ENCODE data around the gene LIPC. TPM values are rescaled to one million over a fixed set of nuclear protein-coding genes. Genes with fewer than 3 reads are reported as not detected.
A peak's percentile ranks its signal among the peaks of the same experiment; 100 is the strongest.

Gene LIPC
- total and polyA plus RNA-seq, 4 donors = 0.17 to 0.99 (median 0.62) TPM

DNA sequence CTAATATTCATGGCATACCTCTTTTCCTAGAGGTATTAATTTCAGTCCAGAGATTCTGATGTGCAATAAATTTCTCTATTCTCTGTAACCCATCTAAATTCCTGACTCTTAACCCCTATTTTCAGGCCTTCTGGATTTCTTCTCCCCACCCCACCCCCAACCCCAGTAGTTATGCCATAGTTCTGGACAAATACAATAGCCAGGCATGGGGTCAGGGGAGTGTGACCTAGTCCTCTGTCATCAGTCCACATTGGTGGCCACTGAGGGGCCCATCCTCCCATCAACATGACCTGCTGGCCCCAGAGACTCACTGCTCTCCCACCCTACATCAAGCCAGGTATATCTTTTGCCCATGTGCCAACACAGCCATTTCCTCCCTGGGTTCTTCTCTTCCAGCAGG lies 3.8 kb upstream of the LIPC start:
- H3K4me3 ChIP-seq (ENCODE audit: low read depth, low read length) = no peak overlapping the region
- H3K27ac ChIP-seq (ENCODE audit: low read depth, low read length) = no peak overlapping the region
- no peak for DNase-seq (ENCODE audit: low read depth in 4 of 6, low spot score in 6 of 6)
- no peaks in the 10 kb centered on the region for H3K9me3 ChIP-seq (ENCODE audit: control insufficient read depth, insufficient read depth, low read length)
- no peaks in the 10 kb centered on the region for H3K4me1 ChIP-seq (ENCODE audit: control insufficient read depth, insufficient read depth, low read length)
- H3K36me3 ChIP-seq (ENCODE audit: control insufficient read depth, insufficient read depth, low read length) = no peaks in the 10 kb centered on the region
- H3K27me3 ChIP-seq (ENCODE audit: control insufficient read depth, insufficient read depth, low read length) = no peaks in the 10 kb centered on the region

DNA sequence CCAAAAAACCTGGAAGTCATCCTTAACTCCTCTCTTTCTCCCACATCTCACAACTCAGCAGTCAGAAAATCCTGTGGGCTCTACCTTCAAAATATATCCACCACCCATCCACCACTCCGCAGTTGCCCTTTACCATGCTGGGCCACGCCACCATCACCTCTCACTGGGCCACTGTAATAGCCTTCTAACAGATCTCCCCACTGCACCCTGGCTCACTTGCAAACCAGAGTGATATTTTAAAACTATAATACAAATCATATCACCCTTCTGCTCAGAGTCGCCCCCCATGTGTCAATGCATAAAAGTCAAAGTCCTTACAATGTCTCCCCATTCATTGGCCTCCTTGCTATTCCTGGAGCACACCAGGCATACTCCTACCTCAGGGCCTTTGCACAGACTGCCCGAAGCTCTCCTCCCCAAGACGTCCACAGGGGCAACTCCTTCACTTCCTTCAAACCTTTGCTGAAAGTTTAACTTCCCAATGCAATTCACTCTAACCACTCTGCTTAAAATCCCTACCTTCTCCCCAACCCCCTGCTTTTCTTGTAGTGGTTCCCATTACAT lies 1.5 kb upstream of the LIPC start:
- H3K9me3 ChIP-seq (ENCODE audit: control insufficient read depth, insufficient read depth, low read length) = no peaks in the 10 kb centered on the region
- no peak overlapping the region for H3K4me3 ChIP-seq (ENCODE audit: low read depth, low read length)
- H3K27ac ChIP-seq (ENCODE audit: low read depth, low read length) = no peak overlapping the region
- H3K36me3 ChIP-seq (ENCODE audit: control insufficient read depth, insufficient read depth, low read length) = no peaks in the 10 kb centered on the region
- no peak for DNase-seq (ENCODE audit: low read depth in 4 of 6, low spot score in 6 of 6)
- H3K4me1 ChIP-seq (ENCODE audit: control insufficient read depth, insufficient read depth, low read length) = peaks cover 6% of the 10 kb centered on the region
- H3K27me3 ChIP-seq (ENCODE audit: control insufficient read depth, insufficient read depth, low read length) = no peaks in the 10 kb centered on the region
- 94% methylated on average over 5 of the region's 5 CpGs for WGBS (ENCODE audit: insufficient coverage)

DNA sequence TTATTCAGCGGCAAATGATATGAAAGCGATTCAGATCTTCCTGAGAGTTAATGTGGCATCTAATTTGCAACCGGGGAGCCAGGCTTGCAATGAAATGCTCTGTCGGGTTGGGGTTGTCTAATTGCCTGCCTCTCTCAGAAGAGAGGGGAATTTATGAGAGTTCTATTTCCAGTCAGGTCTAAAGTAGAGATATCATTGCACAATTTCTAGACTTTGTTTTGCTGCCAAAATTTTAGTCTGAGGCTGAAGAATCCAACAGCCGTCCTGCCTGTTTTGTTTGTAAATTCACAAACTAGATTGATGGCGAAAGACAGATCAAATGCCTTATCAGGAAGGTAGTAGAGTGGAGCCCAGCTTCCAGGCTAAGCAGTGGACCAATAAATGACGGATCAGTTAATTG lies 610 bp downstream of the LIPC start:
- H3K4me1 ChIP-seq (ENCODE audit: control insufficient read depth, insufficient read depth, low read length) = peaks cover 6% of the 10 kb centered on the region
- H3K27me3 ChIP-seq (ENCODE audit: control insufficient read depth, insufficient read depth, low read length) = no peaks in the 10 kb centered on the region
- no peak overlapping the region for H3K27ac ChIP-seq (ENCODE audit: low read depth, low read length)
- H3K9me3 ChIP-seq (ENCODE audit: control insufficient read depth, insufficient read depth, low read length) = no peaks in the 10 kb centered on the region
- H3K4me3 ChIP-seq (ENCODE audit: low read depth, low read length) = no peak overlapping the region
- 52% methylated on average over 6 of the region's 7 CpGs for WGBS (ENCODE audit: insufficient coverage)
- DNase-seq (ENCODE audit: low read depth in 4 of 6, low spot score in 6 of 6) = peak in 2 of 6 donors; percentile 24 to 93
- H3K36me3 ChIP-seq (ENCODE audit: control insufficient read depth, insufficient read depth, low read length) = no peaks in the 10 kb centered on the region

DNA sequence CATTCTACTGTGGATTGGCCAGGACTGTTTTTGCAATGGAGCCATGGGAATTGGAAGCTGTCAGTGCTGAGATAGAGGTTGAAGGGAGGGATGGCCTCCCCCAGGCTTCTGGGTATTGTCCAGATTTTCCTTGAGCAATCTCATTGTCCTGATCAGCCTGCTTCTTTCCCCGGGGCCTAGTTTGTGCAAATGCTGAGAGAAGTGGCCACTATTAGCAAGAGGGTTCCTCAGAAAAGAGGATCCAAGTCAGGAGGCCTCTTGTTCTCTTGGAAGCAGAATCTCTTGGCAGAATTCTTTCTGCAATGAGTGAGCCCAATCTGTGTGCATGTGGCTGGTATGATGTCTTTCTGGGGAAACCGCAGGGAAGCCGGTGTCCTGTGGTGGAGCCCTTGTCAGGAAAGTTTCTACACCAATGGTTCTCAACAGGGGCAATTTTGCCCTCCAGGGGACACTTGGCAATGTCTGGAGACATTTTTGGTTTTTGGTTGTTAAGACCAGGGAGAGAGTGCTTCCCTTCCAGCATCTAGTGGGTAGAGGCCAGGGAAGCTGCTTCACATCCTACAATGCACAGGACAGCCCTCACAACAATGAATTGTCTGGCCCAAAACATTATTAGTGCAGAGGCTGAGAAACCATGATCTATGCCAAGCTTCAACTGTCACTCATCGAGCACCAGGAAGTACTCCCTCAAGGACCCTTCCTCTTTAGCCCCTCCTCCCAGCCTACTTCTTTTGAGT lies 2.0 kb downstream of the LIPC start:
- Histone ChIP-seq H3K27ac (ENCODE audit: low read depth, low read length) (no peak overlapping the region), H3K4me1 (ENCODE audit: control insufficient read depth, insufficient read depth, low read length) (peaks cover 6% of the 10 kb centered on the region), H3K36me3 (ENCODE audit: control insufficient read depth, insufficient read depth, low read length) (no peaks in the 10 kb centered on the region), H3K4me3 (ENCODE audit: low read depth, low read length) (no peak overlapping the region), H3K27me3 (ENCODE audit: control insufficient read depth, insufficient read depth, low read length) (no peaks in the 10 kb centered on the region), H3K9me3 (ENCODE audit: control insufficient read depth, insufficient read depth, low read length) (no peaks in the 10 kb centered on the region)
- peak in 2 of 6 donors; percentile 39 to 43 for DNase-seq (ENCODE audit: low read depth in 4 of 6, low spot score in 6 of 6)
- 52% methylated on average over 3 of the region's 4 CpGs for WGBS (ENCODE audit: insufficient coverage)

DNA sequence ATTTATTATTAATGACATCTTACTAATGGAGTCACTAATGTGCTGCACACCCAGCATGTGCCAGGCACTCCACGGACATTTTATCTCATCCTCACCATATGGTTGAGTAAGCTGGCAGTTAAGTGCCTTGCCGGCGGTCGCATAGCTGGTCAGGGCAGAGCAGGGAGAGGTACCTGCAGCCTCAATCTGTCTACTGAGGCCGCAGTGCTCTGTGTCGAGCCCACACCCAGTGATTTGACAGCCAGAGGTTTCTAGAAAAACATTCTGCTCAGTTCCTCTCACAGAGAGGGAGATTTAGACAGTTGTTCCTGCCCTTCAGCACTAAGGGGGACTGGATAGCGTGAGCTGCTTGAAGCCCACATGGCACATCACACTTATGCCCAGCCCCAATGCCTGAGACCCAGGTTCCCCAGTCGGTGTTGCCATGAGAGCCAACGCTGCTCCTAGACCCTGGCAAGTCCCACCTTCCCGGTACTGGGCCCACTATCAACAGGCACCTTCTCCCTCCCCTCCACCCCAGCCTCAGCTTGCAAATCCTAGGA lies 2.6 kb downstream of the LIPC start:
- H3K4me3 ChIP-seq (ENCODE audit: low read depth, low read length) = no peak overlapping the region
- H3K4me1 ChIP-seq (ENCODE audit: control insufficient read depth, insufficient read depth, low read length) = peaks cover 6% of the 10 kb centered on the region
- 60% methylated on average over 9 of the region's 10 CpGs for WGBS (ENCODE audit: insufficient coverage)
- peak in 1 of 6 donors; percentile 41 for DNase-seq (ENCODE audit: low read depth in 4 of 6, low spot score in 6 of 6)
- H3K36me3 ChIP-seq (ENCODE audit: control insufficient read depth, insufficient read depth, low read length) = no peaks in the 10 kb centered on the region
- no peaks in the 10 kb centered on the region for H3K9me3 ChIP-seq (ENCODE audit: control insufficient read depth, insufficient read depth, low read length)
- H3K27me3 ChIP-seq (ENCODE audit: control insufficient read depth, insufficient read depth, low read length) = no peaks in the 10 kb centered on the region
- H3K27ac ChIP-seq (ENCODE audit: low read depth, low read length) = no peak overlapping the region

DNA sequence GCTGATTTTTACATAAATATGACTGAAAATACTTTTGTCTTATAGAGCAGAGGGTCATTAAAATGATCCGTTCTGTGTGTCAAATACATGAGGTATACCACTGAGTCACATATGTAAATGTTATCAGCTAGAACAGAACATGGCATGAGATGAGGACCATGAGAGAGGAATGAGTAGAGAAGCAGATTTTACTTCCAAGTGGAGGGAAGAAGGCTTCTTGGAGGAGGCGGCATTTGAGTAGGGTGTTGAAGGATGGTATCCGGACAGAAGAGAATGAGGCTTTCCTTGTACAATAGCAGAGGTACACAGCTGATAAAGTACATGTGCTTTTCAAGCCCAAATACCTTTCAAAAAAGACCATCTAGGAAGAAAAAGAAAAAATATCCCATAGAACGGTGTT lies 4.8 kb downstream of the LIPC start:
- Histone ChIP-seq H3K9me3 (ENCODE audit: control insufficient read depth, insufficient read depth, low read length) (no peaks in the 10 kb centered on the region), H3K36me3 (ENCODE audit: control insufficient read depth, insufficient read depth, low read length) (no peaks in the 10 kb centered on the region), H3K4me1 (ENCODE audit: control insufficient read depth, insufficient read depth, low read length) (peaks cover 6% of the 10 kb centered on the region), H3K4me3 (ENCODE audit: low read depth, low read length) (no peak overlapping the region), H3K27ac (ENCODE audit: low read depth, low read length) (no peak overlapping the region), H3K27me3 (ENCODE audit: control insufficient read depth, insufficient read depth, low read length) (no peaks in the 10 kb centered on the region)
- no peak for DNase-seq (ENCODE audit: low read depth in 4 of 6, low spot score in 6 of 6)
- WGBS (ENCODE audit: insufficient coverage) = no CpG with 5 or more reads among the region's 4 CpGs

DNA sequence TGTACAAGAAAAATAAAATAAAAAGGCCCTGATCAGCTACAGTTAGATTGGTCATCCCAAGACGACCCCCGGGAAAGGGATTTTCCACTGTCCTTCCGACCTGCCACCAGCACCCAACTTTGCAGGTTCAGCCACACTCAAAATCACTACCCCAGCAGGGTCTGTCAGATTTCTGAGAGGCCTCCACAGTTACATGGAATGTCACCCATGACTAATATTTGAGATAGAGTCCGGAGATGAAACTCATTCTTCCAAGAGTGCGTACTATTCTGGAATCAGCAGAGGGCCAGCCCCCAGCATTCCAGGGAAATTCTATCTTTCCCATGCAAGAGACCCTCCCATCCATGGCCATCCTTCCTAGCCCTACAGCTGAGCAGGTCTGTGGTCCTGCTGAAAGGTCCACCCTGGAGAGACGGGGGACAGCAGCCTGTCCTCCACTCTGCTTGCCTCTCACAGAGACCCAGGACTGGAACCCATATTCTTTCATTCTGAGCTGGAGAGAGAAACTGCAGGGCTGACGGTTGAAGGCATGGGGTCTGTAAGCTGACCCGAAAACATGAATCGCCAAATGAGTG lies 5.8 kb downstream of the LIPC start:
- peaks cover 6% of the 10 kb centered on the region for H3K4me1 ChIP-seq (ENCODE audit: control insufficient read depth, insufficient read depth, low read length)
- no peak overlapping the region for H3K4me3 ChIP-seq (ENCODE audit: low read depth, low read length)
- no peak overlapping the region for H3K27ac ChIP-seq (ENCODE audit: low read depth, low read length)
- H3K9me3 ChIP-seq (ENCODE audit: control insufficient read depth, insufficient read depth, low read length) = no peaks in the 10 kb centered on the region
- WGBS (ENCODE audit: insufficient coverage) = 94% methylated on average over 8 of the region's 9 CpGs
- no peak for DNase-seq (ENCODE audit: low read depth in 4 of 6, low spot score in 6 of 6)
- H3K36me3 ChIP-seq (ENCODE audit: control insufficient read depth, insufficient read depth, low read length) = no peaks in the 10 kb centered on the region
- H3K27me3 ChIP-seq (ENCODE audit: control insufficient read depth, insufficient read depth, low read length) = no peaks in the 10 kb centered on the region

DNA sequence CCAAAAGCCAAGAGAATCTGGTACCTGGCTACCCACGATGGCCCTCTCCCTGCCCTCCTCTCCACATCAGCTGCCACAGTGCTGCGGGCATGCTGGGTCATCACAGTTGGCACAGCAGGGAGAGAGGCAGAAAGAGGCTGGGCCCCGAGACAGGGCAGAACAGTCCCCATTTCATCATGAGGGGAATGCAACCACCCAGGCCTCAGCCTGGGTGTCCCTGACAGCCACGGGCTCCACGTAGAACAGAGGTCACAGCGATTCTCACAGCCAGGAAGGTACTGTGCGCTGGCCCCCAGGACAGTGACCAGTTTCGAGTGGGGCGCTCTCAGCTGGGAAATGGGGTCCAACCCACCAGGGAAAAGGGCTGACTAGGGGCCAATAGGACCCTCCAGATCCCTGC lies 6.3 kb downstream of the LIPC start:
- WGBS (ENCODE audit: insufficient coverage) = 90% methylated on average over 9 of the region's 9 CpGs
- DNase-seq (ENCODE audit: low read depth in 4 of 6, low spot score in 6 of 6) = no peak

DNA sequence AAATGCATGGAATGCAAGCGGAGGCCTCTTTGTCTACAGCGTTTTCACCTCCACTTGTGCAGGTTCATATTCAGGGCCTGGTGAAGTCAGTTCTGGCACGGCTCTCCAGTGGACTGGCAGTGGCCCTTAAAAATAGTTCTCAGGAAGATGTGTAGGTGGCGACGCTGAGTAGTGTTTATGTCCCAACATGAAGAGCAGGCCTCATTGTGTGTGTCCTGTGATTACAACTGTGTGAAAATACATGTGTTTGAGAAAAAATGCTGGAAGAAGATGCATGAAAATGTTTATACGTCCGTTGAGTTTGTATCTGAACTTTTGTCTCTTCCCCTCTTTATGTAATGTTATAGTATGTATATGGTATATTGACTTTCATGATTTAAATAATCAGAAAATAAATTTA lies 7.2 kb downstream of the LIPC start:
- no peaks in the 10 kb centered on the region for H3K4me1 ChIP-seq (ENCODE audit: control insufficient read depth, insufficient read depth, low read length)
- peak in 2 of 6 donors; percentile 44 to 47 for DNase-seq (ENCODE audit: low read depth in 4 of 6, low spot score in 6 of 6)
- no peak overlapping the region for H3K27ac ChIP-seq (ENCODE audit: low read depth, low read length)
- H3K36me3 ChIP-seq (ENCODE audit: control insufficient read depth, insufficient read depth, low read length) = no peaks in the 10 kb centered on the region
- no peak overlapping the region for H3K4me3 ChIP-seq (ENCODE audit: low read depth, low read length)
- H3K9me3 ChIP-seq (ENCODE audit: control insufficient read depth, insufficient read depth, low read length) = no peaks in the 10 kb centered on the region
- 74% methylated on average over 5 of the region's 7 CpGs for WGBS (ENCODE audit: insufficient coverage)
- no peaks in the 10 kb centered on the region for H3K27me3 ChIP-seq (ENCODE audit: control insufficient read depth, insufficient read depth, low read length)

More for the DNA sequence above, 6.3 kb downstream of the LIPC start:
- H3K27ac ChIP-seq (ENCODE audit: low read depth, low read length) = no peak overlapping the region
- no peaks in the 10 kb centered on the region for H3K9me3 ChIP-seq (ENCODE audit: control insufficient read depth, insufficient read depth, low read length)
- no peaks in the 10 kb centered on the region for H3K27me3 ChIP-seq (ENCODE audit: control insufficient read depth, insufficient read depth, low read length)
- no peaks in the 10 kb centered on the region for H3K36me3 ChIP-seq (ENCODE audit: control insufficient read depth, insufficient read depth, low read length)
- no peak overlapping the region for H3K4me3 ChIP-seq (ENCODE audit: low read depth, low read length)
- H3K4me1 ChIP-seq (ENCODE audit: control insufficient read depth, insufficient read depth, low read length) = peaks cover 6% of the 10 kb centered on the region

Measured in spinal cord (tissue), 10 donors.